ENCODE data around the gene TUBGCP6. TPM values are rescaled to one million over a fixed set of nuclear protein-coding genes. Genes with fewer than 3 reads are reported as not detected.

The TUBGCP6 gene
- total RNA-seq, 4 donors from 2014 or later: 19.1 to 52.2 (median 40.7) TPM

- Histone ChIP-seq H3K4me1 (peaks cover 12 to 35% of the 10 kb centered on the region in 2 donors), H3K4me3 (no peak overlapping the region), H3K9me3 (no peaks in the 10 kb centered on the region), H3K27ac (no peak overlapping the region), H3K36me3 (no peaks in the 10 kb centered on the region), H3K27me3 (no peaks in the 10 kb centered on the region)
- no peak for DNase-seq
- no peak for TF ChIP-seq CTCF (IDR thresholded peaks at IDR 0.05)
- TF ChIP-seq POLR2A (IDR thresholded peaks at IDR 0.05): no peak
- intact Hi-C loops (cut with DNase I; ENCODE audit: low total_unique reads): no loop called here
Measured at GRCh38 chr22:50289942-50290630, 45.3 kb upstream of the TUBGCP6 start.

DNA sequence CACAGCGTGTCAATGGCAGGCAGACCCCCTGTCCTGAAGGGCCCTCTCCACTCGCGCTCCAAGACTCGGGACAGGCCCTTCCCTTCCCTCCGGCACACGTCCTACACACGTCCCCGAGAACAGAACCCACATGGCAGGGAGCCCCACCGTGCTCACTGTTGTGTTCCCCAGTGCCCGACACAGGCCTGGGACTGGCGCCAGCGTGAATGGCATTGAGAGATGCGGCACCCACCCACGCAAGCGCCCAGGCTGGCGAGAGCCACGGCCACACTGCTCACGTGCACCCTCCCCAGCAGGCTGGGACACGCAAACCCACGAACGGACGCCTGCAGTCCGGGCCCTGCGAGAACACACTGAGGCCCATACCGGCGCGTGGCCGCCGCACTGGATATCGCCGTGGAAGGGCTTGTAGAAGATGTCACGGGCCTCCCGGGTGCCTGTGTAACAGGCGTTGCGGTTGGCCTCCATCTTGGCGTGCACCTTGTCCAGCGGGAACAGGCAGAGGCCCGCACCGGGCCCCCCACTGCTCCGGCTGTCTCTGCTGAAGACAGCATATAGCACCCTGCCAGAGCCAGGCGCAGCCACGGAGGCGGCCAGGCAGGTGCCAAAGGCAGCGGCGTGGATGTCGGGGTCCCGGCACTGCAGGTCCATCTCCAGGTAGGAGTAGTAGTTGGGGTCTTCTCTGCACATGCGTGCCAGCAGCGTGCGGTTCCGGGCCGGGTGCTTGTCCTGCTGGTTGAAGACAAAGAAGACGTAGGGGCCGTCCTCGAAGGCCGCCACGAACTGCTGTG is 44.5 kb upstream of the TUBGCP6 start:
- DNase-seq: no peak
- Histone ChIP-seq H3K9me3 (no peaks in the 10 kb centered on the region), H3K27me3 (no peaks in the 10 kb centered on the region), H3K4me1 (peaks cover 9 to 29% of the 10 kb centered on the region in 2 donors), H3K27ac (no peak overlapping the region), H3K36me3 (no peaks in the 10 kb centered on the region), H3K4me3 (no peak overlapping the region)
- TF ChIP-seq CTCF (IDR thresholded peaks at IDR 0.05): no peak
- no peak for TF ChIP-seq POLR2A (IDR thresholded peaks at IDR 0.05)
- intact Hi-C loops (cut with DNase I; ENCODE audit: low total_unique reads): no loop called here

DNA sequence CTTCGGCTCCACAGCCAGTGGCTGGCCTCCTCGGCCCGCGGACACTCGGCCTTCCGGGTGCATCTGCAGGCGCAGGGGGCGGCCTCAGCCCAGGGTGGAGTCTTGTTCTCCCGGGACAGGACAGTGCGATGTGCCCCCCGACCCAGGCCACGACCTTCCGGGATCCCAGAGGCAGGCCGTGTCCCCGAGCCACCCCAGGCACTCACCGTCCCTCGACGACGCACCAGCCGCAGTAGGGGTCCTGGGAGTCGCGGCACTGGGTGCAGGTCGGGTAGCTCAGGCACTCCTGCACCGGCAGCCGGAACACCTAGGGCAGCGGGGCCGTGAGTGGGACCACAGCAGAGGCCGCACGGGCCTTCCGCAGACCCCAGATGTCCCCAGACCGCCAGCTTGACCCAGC is 42.9 kb upstream of the TUBGCP6 start:
- H3K27ac ChIP-seq: no peak overlapping the region
- H3K36me3 ChIP-seq: no peaks in the 10 kb centered on the region
- DNase-seq: no peak
- intact Hi-C loops (cut with DNase I; ENCODE audit: low total_unique reads): no loop called here
- H3K27me3 ChIP-seq: no peaks in the 10 kb centered on the region
- H3K4me3 ChIP-seq: no peak overlapping the region
- peaks cover 0 to 13% of the 10 kb centered on the region in 2 donors for H3K4me1 ChIP-seq
- H3K9me3 ChIP-seq: no peaks in the 10 kb centered on the region
- TF ChIP-seq CTCF (IDR thresholded peaks at IDR 0.05): no peak
- no peak for TF ChIP-seq POLR2A (IDR thresholded peaks at IDR 0.05)

DNA sequence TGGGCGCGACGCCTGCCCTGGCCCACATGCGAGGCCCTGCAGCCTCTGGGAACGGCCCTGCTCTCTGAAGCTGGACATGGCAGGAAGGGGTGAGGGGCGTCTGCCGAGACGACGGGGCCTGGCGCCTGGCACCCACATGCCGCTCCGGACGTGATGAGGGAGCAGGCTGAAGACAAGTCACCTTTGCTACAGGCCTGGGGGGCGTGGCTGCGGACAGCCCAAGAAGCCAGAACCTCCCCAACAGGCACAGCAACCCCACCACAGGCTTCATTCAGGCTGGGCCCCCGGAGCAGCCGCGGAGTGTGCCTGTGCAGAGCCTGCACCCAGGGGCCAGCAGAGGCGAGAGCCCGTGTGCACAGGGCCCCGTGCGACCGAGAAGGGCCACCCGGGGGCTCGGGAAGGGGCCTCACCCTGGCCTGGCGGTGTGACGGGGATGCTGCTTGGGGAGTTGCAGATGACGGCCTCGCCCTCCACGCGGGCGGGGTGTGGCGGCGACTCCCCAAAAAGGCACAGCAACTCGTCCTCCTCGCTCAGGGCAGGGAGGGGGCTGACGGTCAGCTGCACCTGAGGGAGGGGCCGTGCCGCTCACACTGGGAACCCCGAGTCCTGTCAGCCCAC is 42.0 kb upstream of the TUBGCP6 start:
- DNase-seq: no peak
- no peak overlapping the region for H3K27ac ChIP-seq
- H3K27me3 ChIP-seq: no peaks in the 10 kb centered on the region
- TF ChIP-seq POLR2A (IDR thresholded peaks at IDR 0.05): no peak
- TF ChIP-seq CTCF (IDR thresholded peaks at IDR 0.05): no peak
- H3K36me3 ChIP-seq: no peaks in the 10 kb centered on the region
- no peaks in the 10 kb centered on the region for H3K9me3 ChIP-seq
- no peak overlapping the region for H3K4me3 ChIP-seq
- peaks cover 0 to 4% of the 10 kb centered on the region in 2 donors for H3K4me1 ChIP-seq
- intact Hi-C loops (cut with DNase I; ENCODE audit: low total_unique reads): no loop called here

DNA sequence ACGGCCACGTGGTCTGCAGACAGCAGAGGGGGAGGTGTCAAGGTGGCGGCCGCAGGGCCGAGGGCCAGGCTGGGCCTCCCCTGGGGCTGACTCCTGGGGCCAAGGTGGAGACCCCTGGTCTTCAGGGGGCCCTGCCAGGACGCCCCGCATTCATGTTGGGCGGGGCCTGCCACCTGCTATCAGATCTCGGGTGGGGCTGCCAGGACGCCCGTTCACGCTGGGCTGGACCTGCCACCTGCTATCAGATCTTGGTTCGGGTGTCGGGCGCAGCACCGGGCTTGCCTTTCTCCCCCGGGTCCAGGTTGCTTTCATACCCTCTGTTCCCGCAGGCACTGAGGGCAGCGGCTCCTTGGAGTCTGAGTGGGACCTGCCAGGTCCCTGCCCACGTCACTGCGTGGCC is 41.5 kb upstream of the TUBGCP6 start:
- no peaks in the 10 kb centered on the region for H3K27me3 ChIP-seq
- TF ChIP-seq POLR2A (IDR thresholded peaks at IDR 0.05): no peak
- no peak for TF ChIP-seq CTCF (IDR thresholded peaks at IDR 0.05)
- no peak overlapping the region for H3K4me3 ChIP-seq
- H3K9me3 ChIP-seq: no peaks in the 10 kb centered on the region
- H3K36me3 ChIP-seq: no peaks in the 10 kb centered on the region
- H3K4me1 ChIP-seq: no peaks in the 10 kb centered on the region
- DNase-seq: no peak
- intact Hi-C loops (cut with DNase I; ENCODE audit: low total_unique reads): no loop called here
- no peak overlapping the region for H3K27ac ChIP-seq
